ENCODE data around the gene CLINT1. TPM values are rescaled to one million over a fixed set of nuclear protein-coding genes. Genes with fewer than 3 reads are reported as not detected.

The CLINT1 gene
- total RNA-seq, 4 donors from 2014 or later: 48.3 to 84.6 (median 61.7) TPM

DNA sequence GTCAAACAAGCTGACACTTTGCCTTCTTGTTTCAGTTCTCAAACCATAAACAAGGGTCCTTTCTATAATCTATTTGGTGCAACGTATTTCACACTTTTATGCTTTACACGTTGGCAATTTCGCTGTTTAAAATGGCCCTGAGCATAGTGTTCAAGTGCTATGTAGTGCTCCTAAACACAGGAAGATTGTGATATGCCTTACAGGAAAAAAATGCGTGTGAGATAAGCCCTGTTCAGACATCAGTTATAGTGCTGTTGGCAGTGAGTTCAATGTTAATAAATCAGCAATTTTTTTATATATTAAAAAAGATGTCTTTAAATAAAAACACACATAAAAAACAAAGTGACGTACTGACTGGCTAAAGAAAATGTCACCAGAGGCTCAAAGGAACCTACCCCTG lies 23.9 kb downstream of the CLINT1 start:
- no peaks in the 10 kb centered on the region for H3K4me1 ChIP-seq
- no peak for TF ChIP-seq EP300 (IDR thresholded peaks at IDR 0.05)
- TF ChIP-seq, protein P1, sequence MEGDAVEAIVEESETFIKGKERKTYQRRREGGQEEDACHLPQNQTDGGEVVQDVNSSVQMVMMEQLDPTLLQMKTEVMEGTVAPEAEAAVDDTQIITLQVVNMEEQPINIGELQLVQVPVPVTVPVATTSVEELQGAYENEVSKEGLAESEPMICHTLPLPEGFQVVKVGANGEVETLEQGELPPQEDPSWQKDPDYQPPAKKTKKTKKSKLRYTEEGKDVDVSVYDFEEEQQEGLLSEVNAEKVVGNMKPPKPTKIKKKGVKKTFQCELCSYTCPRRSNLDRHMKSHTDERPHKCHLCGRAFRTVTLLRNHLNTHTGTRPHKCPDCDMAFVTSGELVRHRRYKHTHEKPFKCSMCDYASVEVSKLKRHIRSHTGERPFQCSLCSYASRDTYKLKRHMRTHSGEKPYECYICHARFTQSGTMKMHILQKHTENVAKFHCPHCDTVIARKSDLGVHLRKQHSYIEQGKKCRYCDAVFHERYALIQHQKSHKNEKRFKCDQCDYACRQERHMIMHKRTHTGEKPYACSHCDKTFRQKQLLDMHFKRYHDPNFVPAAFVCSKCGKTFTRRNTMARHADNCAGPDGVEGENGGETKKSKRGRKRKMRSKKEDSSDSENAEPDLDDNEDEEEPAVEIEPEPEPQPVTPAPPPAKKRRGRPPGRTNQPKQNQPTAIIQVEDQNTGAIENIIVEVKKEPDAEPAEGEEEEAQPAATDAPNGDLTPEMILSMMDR (IDR thresholded peaks at IDR 0.05): no peak
- 72 to 73% methylated on average over 5 of the region's 5 CpGs for WGBS, 2 donors

DNA sequence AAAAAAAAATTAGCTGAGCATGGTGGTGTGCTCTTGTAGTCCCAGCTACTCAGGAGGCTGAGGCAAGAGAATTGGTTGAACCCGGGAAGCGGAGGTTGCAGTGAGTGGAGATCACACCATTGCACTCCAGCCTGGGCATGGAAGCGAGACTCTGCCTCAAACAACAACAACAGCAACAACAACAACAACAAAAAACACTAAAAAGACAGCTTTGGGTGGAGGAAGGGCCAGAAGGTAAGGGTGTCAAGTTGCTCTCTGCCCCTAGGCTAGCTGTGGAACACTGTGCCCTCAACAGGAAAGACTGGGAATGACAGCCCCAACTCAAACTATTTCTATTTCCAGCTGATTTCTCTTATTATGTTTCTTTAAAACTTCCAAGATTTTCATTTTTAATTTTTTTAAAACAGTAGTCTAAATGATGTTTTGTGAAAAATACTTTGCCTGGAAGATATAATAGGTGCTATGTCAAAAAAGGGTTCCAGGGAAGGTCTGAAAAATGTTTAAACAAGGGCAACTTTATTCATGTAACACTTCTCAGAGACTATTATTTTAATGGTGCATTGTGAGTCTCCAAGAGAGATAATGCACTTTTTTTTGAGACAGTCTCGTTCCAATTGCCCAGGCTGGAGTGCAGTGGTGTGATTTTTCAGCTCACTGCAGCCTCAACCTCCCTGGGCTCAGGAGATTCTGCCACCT lies 29.9 kb downstream of the CLINT1 start:
- DNase-seq (ENCODE audit: low spot score in 2 of 2): no peak
- H3K4me3 ChIP-seq: no peak overlapping the region
- H3K4me1 ChIP-seq: peaks cover 0 to 39% (median 10%) of the 10 kb centered on the region in 4 donors
- H3K36me3 ChIP-seq: no peaks in the 10 kb centered on the region
- WGBS, 2 donors: 87 to 94% methylated on average over 4 of the region's 4 CpGs
- no peaks in the 10 kb centered on the region for H3K27me3 ChIP-seq
- no peak overlapping the region for H3K27ac ChIP-seq
- no peaks in the 10 kb centered on the region for H3K9me3 ChIP-seq
- no peak for TF ChIP-seq EP300 (IDR thresholded peaks at IDR 0.05)
- TF ChIP-seq, protein P1 (IDR thresholded peaks at IDR 0.05): peak in 1 of 5 experiments; percentile 10

More for the DNA sequence above, 23.9 kb downstream of the CLINT1 start:
- no peaks in the 10 kb centered on the region for H3K9me3 ChIP-seq
- no peak for DNase-seq (ENCODE audit: low spot score in 2 of 2)
- no peaks in the 10 kb centered on the region for H3K36me3 ChIP-seq
- H3K27me3 ChIP-seq: no peaks in the 10 kb centered on the region
- H3K27ac ChIP-seq: no peak overlapping the region
- no peak overlapping the region for H3K4me3 ChIP-seq

DNA sequence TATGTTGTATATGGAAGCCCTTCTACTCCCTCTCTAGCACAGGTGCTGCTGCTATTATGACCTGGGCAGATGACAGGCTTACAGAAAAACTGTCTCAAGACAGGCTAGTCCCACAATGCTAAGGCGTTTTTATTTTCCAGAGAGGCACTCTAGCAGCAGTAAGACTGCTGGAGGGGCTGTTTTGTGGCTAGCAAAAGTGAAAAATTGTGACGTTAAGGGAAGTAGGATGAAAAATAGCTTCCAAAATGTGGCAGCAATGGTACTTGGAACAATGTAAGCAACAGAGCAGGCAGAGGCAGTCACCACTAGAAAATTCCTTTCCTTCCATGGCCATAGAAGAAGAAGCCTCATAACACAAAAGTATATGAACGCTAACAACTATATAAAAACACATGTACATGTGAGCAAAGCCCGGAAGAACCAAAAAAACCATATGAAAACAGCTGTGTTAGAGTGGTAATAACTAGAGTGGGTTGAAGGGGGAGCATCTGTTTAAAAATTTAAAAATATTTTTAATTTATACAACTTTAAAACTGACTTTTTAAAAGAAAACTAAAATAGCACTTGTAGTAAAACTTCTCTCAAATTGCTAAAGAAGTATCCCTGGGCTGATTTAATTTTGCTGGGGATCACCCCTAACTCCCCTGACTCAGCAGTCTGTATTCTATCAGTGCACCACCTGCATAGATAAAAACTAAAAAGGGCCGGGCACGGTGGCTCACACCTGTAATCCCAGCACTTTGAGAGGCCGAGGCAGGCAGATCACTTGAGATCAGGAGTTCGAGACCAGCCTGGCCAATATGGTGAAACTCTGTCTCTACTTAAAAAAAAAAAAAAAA lies 30.6 kb downstream of the CLINT1 start:
- TF ChIP-seq POLR2A (IDR thresholded peaks at IDR 0.05): no peak
- no peak for TF ChIP-seq EP300 (IDR thresholded peaks at IDR 0.05)
- TF ChIP-seq, protein P1 (IDR thresholded peaks at IDR 0.05): no peak

DNA sequence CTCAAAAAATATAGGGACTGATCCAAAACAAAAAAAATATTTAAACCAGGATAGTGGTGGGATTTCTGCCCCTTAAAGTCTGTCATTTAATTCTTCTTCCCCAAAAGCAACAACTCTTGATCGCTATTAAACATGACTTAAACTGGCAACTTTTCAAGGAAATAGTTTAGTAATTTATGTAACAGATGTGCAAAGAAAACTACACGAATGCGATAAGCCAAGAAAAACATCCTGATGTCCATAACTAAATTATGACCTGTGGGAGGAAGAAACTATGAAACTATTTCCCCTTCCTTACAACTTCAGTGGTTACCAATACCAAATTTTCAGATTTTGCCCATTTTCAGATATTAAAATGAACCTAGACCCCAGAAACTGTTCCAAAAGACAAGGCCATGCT lies 31.5 kb downstream of the CLINT1 start:
- Histone ChIP-seq H3K9me3 (no peaks in the 10 kb centered on the region), H3K27me3 (no peaks in the 10 kb centered on the region), H3K4me1 (peaks cover 0 to 46% (median 10%) of the 10 kb centered on the region in 4 donors), H3K27ac (no peak overlapping the region), H3K4me3 (no peak overlapping the region), H3K36me3 (no peaks in the 10 kb centered on the region)
- DNase-seq (ENCODE audit: low spot score in 2 of 2): no peak
- 38 to 43% methylated on average over 3 of the region's 3 CpGs for WGBS, 2 donors
- TF ChIP-seq POLR2A (IDR thresholded peaks at IDR 0.05): no peak

More for the DNA sequence above, 30.6 kb downstream of the CLINT1 start:
- 61 to 63% methylated on average over 8 of the region's 8 CpGs for WGBS, 2 donors
- H3K4me3 ChIP-seq: no peak overlapping the region
- no peaks in the 10 kb centered on the region for H3K9me3 ChIP-seq
- no peaks in the 10 kb centered on the region for H3K36me3 ChIP-seq
- DNase-seq (ENCODE audit: low spot score in 2 of 2): no peak
- H3K4me1 ChIP-seq: peaks cover 0 to 41% (median 10%) of the 10 kb centered on the region in 4 donors
- no peaks in the 10 kb centered on the region for H3K27me3 ChIP-seq
- H3K27ac ChIP-seq: no peak overlapping the region

DNA sequence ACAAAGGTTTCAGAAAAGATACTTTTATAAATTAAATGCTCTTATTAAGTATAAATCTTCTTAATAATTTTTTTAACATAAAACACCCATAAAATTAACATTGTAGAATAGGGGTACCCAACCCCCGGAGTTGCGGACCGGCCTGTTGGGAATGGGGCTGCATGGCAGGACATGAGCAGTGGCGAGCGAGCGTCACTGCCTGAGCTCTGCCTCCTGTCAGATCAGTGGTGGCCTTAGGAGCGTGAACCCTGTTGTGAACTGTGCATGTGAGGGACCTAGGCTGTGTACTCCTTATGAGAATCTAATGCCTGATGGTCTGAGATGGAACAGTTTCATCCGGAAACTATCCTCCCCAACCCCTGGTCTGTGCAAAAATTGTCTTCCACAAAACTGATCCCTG lies 35.3 kb downstream of the CLINT1 start:
- TF ChIP-seq EP300 (IDR thresholded peaks at IDR 0.05) (no peak), POLR2A (IDR thresholded peaks at IDR 0.05) (no peak)
- TF ChIP-seq, protein P1 (IDR thresholded peaks at IDR 0.05): no peak
- Histone ChIP-seq H3K27ac (no peak overlapping the region), H3K4me1 (peaks cover 0 to 73% (median 10%) of the 10 kb centered on the region in 4 donors), H3K9me3 (no peaks in the 10 kb centered on the region), H3K27me3 (no peaks in the 10 kb centered on the region), H3K36me3 (no peaks in the 10 kb centered on the region), H3K4me3 (no peak overlapping the region)
- WGBS, 2 donors: 95 to 97% methylated on average over 8 of the region's 8 CpGs
- no peak for DNase-seq (ENCODE audit: low spot score in 2 of 2)

All from tibial nerve (tissue), 4 donors.